K562 (cell line): ENCODE results near the gene ZNF791.

Source experiments
- CEBPB ChIP-seq: fragments of 450-650 bp; IDR thresholded peaks from 2 replicates; pipeline ENCODE4 v1.6.1; 2016; ENCODE audit warnings: missing genetic modification characterization, missing compliant biosample characterization
- CTCF ChIP-seq, 3 experiments: IDR thresholded peaks in 2 of 3; conservative IDR thresholded peaks in 1 of 3; 2 replicates each; pipeline ENCODE4 v1.5.1; 2011 to 2012; ENCODE audit warnings: low read length in 3 of 3, mild to moderate bottlenecking in 3 of 3, control low read depth in 2 of 3, improper control_type of control experiment in 1 of 3, inconsistent platforms in 1 of 3, low read depth in 1 of 3, mixed read lengths in 1 of 3, moderate library complexity in 1 of 3; ENCODE audit not compliant: insufficient read depth in 2 of 3
- HBP1 ChIP-seq: fragments of 450-650 bp; formaldehyde crosslinking; IDR thresholded peaks from 2 replicates; pipeline ENCODE4 v1.4.0; 2022; ENCODE audit warnings: missing genetic modification characterization
- IRF9 ChIP-seq: fragments of 450-650 bp; IDR thresholded peaks from 2 replicates; pipeline ENCODE4 v1.6.1; 2016; ENCODE audit warnings: missing biosample characterization, missing genetic modification characterization
- MTA2 ChIP-seq: fragments of 450-650 bp; IDR thresholded peaks from 2 replicates; pipeline ENCODE4 v1.6.1; 2016; ENCODE audit warnings: low read depth
- POLR2A ChIP-seq: fragments of 450-650 bp; conservative IDR thresholded peaks from 2 replicates; pipeline ENCODE4 v1.6.1; 2016
- RBBP5 ChIP-seq: fragments of 200-600 bp; sonication (generic); IDR thresholded peaks from 2 replicates; pipeline ENCODE4 v1.6.1; 2012; ENCODE audit warnings: borderline replicate concordance, mild to moderate bottlenecking, low read length, control low read depth, inconsistent platforms; ENCODE audit not compliant: insufficient read depth, poor library complexity, severe bottlenecking
- SMC3 ChIP-seq: conservative IDR thresholded peaks from 2 replicates; pipeline ENCODE4 v1.6.1; 2011; ENCODE audit warnings: low read depth, low read length, improper control_type of control experiment; ENCODE audit not compliant: insufficient read depth
- SRF ChIP-seq, 2 experiments: fragments of 250-450, 450-650 bp in 1 of 2; sonication (Bioruptor Pico) in 1 of 2; sonication (generic) in 1 of 2; formaldehyde crosslinking; IDR thresholded peaks; 2 replicates each; pipeline versions ENCODE4 v1.5.0 to v1.5.1; 2020 to 2022; ENCODE audit warnings: mild to moderate bottlenecking in 1 of 2, missing genetic modification reagents in 1 of 2
- ZNF263 ChIP-seq: sonication (generic); formaldehyde crosslinking; IDR thresholded peaks from 2 replicates; pipeline ENCODE4 v1.8.0; 2022; ENCODE audit warnings: mild to moderate bottlenecking, missing genetic modification reagents, borderline replicate concordance
- ZNF76 ChIP-seq: fragments of 250-450 bp; sonication (Bioruptor Pico); IDR thresholded peaks from 2 replicates; pipeline ENCODE4 v1.4.0; 2020; ENCODE audit warnings: mild to moderate bottlenecking, moderate library complexity, borderline replicate concordance
- ZNF766 ChIP-seq: fragments of 200-800 bp; sonication (Bioruptor generic); conservative IDR thresholded peaks from 2 replicates; pipeline ENCODE4 v1.6.1; 2016; ENCODE audit warnings: missing genetic modification characterization, missing compliant biosample characterization

GRCh38 chr19:12617646-12618045 lies 6.9 kb downstream of the ZNF791 start:
- TF ChIP-seq ZNF263: no peak
- TF ChIP-seq ZNF766 (CRISPR knock-in tag): no peak
- no peak for TF ChIP-seq IRF9 (tag)
- TF ChIP-seq CEBPB: no peak
- TF ChIP-seq POLR2A: no peak
- TF ChIP-seq HBP1 (CRISPR knock-in tag): no peak
- TF ChIP-seq SRF (CRISPR knock-in tag; IDR thresholded peaks at IDR 0.05): no peak
- no peak for TF ChIP-seq ZNF76
- TF ChIP-seq CTCF (IDR thresholded peaks at IDR 0.05 in 2 of 3, conservative IDR thresholded peaks at IDR 0.05 in 1 of 3; ENCODE audit: insufficient read depth in 2 of 3, low read depth in 1 of 3, low read length in 3 of 3): no peak
- TF ChIP-seq SMC3: no peak
- no peak for TF ChIP-seq RBBP5
- no peak for TF ChIP-seq MTA2
